Fibroblast of gingiva (primary cell): ENCODE measurements around the gene NCOA1.

ENCODE experiments used
- DNase-seq: peaks from one replicate; pipeline ENCODE4 v3.0.0-alpha.2; 2011; ENCODE audit warnings: low read depth

The NCOA1 gene

GRCh38 chr2:24697792-24698191 is 206.7 kb downstream of the NCOA1 start:
- DNase-seq: no peak

- peak; percentile 76 for DNase-seq
Observed at GRCh38 chr2:24702800-24703199, 211.7 kb downstream of the NCOA1 start.

GRCh38 chr2:24704692-24705091 is 213.6 kb downstream of the NCOA1 start:
- DNase-seq: no peak

GRCh38 chr2:24707143-24707542 is 216.1 kb downstream of the NCOA1 start:
- DNase-seq: no peak

- DNase-seq: peak; percentile 3
Observed at GRCh38 chr2:24708537-24709152, 217.6 kb downstream of the NCOA1 start.

- DNase-seq: no peak
Observed at GRCh38 chr2:24710806-24711205, 219.8 kb downstream of the NCOA1 start.

GRCh38 chr2:24711865-24712264 is 220.8 kb downstream of the NCOA1 start:
- DNase-seq: no peak

GRCh38 chr2:24712296-24712695 is 221.2 kb downstream of the NCOA1 start:
- DNase-seq: no peak

GRCh38 chr2:24717263-24717951 is 226.4 kb downstream of the NCOA1 start:
- no peak for DNase-seq

- no peak for DNase-seq
Observed at GRCh38 chr2:24720310-24720709, 229.3 kb downstream of the NCOA1 start.

GRCh38 chr2:24721470-24721869 is 230.4 kb downstream of the NCOA1 start:
- peak; percentile 97 for DNase-seq

GRCh38 chr2:24722141-24722790 is 231.2 kb downstream of the NCOA1 start:
- no peak for DNase-seq

- no peak for DNase-seq
Observed at GRCh38 chr2:24723191-24723590, 232.1 kb downstream of the NCOA1 start.

GRCh38 chr2:24723665-24724064 is 232.6 kb downstream of the NCOA1 start:
- DNase-seq: peak; percentile 5

- peak; percentile 42 for DNase-seq
Observed at GRCh38 chr2:24724111-24724775, 233.2 kb downstream of the NCOA1 start.

- no peak for DNase-seq
Observed at GRCh38 chr2:24725956-24726355, 234.9 kb downstream of the NCOA1 start.

GRCh38 chr2:24730481-24730880 is 239.4 kb downstream of the NCOA1 start:
- no peak for DNase-seq

- no peak for DNase-seq
Observed at GRCh38 chr2:24731040-24731439, 240.0 kb downstream of the NCOA1 start.

GRCh38 chr2:24731923-24732322 is 240.9 kb downstream of the NCOA1 start:
- DNase-seq: no peak

- no peak for DNase-seq
Observed at GRCh38 chr2:24734741-24735140, 243.7 kb downstream of the NCOA1 start.

GRCh38 chr2:24739354-24740025 is 248.4 kb downstream of the NCOA1 start:
- DNase-seq: peak; percentile 38

- DNase-seq: no peak
Observed at GRCh38 chr2:24740142-24740541, 249.1 kb downstream of the NCOA1 start.
